ENCODE data around the gene ZNF578.
A peak's percentile ranks its signal among the peaks of the same experiment; 100 is the strongest.
"Not testable (repeated sequence)": the region's sequence is repeated elsewhere in the genome, so short reads cannot be mapped to it uniquely, and the experiment has no call there.

The ZNF578 gene

GRCh38 chr19:52518646-52519045, 65.3 kb downstream of the ZNF578 start:
- no peak for DNase-seq

- not testable (repeated sequence) for DNase-seq
Observed at GRCh38 chr19:52519175-52519574, 65.8 kb downstream of the ZNF578 start.

GRCh38 chr19:52520013-52520412, 66.7 kb downstream of the ZNF578 start:
- no peak for DNase-seq

- DNase-seq: no peak
Observed at GRCh38 chr19:52522551-52522950, 69.2 kb downstream of the ZNF578 start.

GRCh38 chr19:52524086-52524485, 70.7 kb downstream of the ZNF578 start:
- DNase-seq: no peak

- DNase-seq: peak; percentile 99
Observed at GRCh38 chr19:52527134-52527955, 74.0 kb downstream of the ZNF578 start, which contains the start of gene ZNF808. ZNF808 (plus strand) TSS chr19:52527668; CDS start chr19:52543285, 15,617 bp downstream.

- DNase-seq: no peak
Observed at GRCh38 chr19:52527956-52528351, 74.6 kb downstream of the ZNF578 start.

- DNase-seq: no peak
Observed at GRCh38 chr19:52532480-52532879, 79.1 kb downstream of the ZNF578 start.

GRCh38 chr19:52533901-52534300, 80.5 kb downstream of the ZNF578 start:
- DNase-seq: no peak

GRCh38 chr19:52535385-52535770, 82.0 kb downstream of the ZNF578 start:
- peak; percentile 13 for DNase-seq

GRCh38 chr19:52535771-52536447, 82.6 kb downstream of the ZNF578 start:
- DNase-seq: peak; percentile 90

- DNase-seq: peak; percentile 18
Observed at GRCh38 chr19:52536448-52536800, 83.1 kb downstream of the ZNF578 start.

GRCh38 chr19:52538815-52539214, 85.5 kb downstream of the ZNF578 start:
- not testable (repeated sequence) for DNase-seq

- DNase-seq: not testable (repeated sequence)
Observed at GRCh38 chr19:52541176-52541575, 87.8 kb downstream of the ZNF578 start.

- no peak for DNase-seq
Observed at GRCh38 chr19:52541608-52542007, 88.3 kb downstream of the ZNF578 start.

GRCh38 chr19:52542541-52542940, 89.2 kb downstream of the ZNF578 start:
- DNase-seq: not testable (repeated sequence)

GRCh38 chr19:52542984-52543664, 89.8 kb downstream of the ZNF578 start:
- peak; percentile 0 for DNase-seq

- no peak for DNase-seq
Observed at GRCh38 chr19:52554216-52554971, 101.0 kb downstream of the ZNF578 start.

- no peak for DNase-seq
Observed at GRCh38 chr19:52557231-52557995, 104.1 kb downstream of the ZNF578 start.

- DNase-seq: not testable (repeated sequence)
Observed at GRCh38 chr19:52558732-52559445, 105.5 kb downstream of the ZNF578 start.

- DNase-seq: not testable (repeated sequence)
Observed at GRCh38 chr19:52561611-52562010, 108.3 kb downstream of the ZNF578 start.

Measured in effector CD8-positive, alpha-beta T cell (primary cell).